Smooth muscle cell (in vitro differentiated cells): ENCODE data around the gene CAPN11. TPM values are rescaled to one million over a fixed set of nuclear protein-coding genes. Genes with fewer than 3 reads are reported as not detected.

Source experiments
- DNase-seq: peaks from one replicate; lab custom pipeline; 2025; ENCODE audit not compliant: unreplicated experiment; lab: John Stamatoyannopoulos, UW
- H2AFZ ChIP-seq: fragments of 200-600 bp; sonication (generic); 2 replicates; pipeline ENCODE4 v1.6.0; 2016; ENCODE audit warnings: antibody characterized with exemption, low read depth, mild to moderate bottlenecking
- H3F3A ChIP-seq: fragments of 200-600 bp; sonication (generic); 2 replicates; pipeline ENCODE4 v1.6.0; 2017; ENCODE audit warnings: antibody characterized with exemption, low read depth
- H3K27ac ChIP-seq: fragments of 200-600 bp; sonication (generic); 2 replicates; pipeline ENCODE4 v1.5.1; 2016; ENCODE audit warnings: low read depth, mild to moderate bottlenecking
- H3K27me3 ChIP-seq: fragments of 200-600 bp; sonication (generic); 2 replicates; pipeline ENCODE4 v1.6.1; 2016; ENCODE audit warnings: low read depth, mild to moderate bottlenecking
- H3K36me3 ChIP-seq: fragments of 200-600 bp; sonication (generic); 2 replicates; pipeline ENCODE4 v1.5.1; 2016; ENCODE audit warnings: low read depth
- H3K4me1 ChIP-seq: fragments of 200-600 bp; sonication (generic); 2 replicates; pipeline ENCODE4 v1.5.1; 2016; ENCODE audit warnings: low read depth
- H3K4me2 ChIP-seq: fragments of 200-600 bp; sonication (generic); 2 replicates; pipeline ENCODE4 v1.6.0; 2016; ENCODE audit warnings: mild to moderate bottlenecking
- H3K4me3 ChIP-seq: fragments of 200-600 bp; sonication (generic); 2 replicates; pipeline ENCODE4 v1.5.1; 2016; ENCODE audit warnings: mild to moderate bottlenecking
- H3K79me2 ChIP-seq: fragments of 200-600 bp; sonication (generic); 2 replicates; pipeline ENCODE4 v1.6.0; 2016; ENCODE audit warnings: low read depth, mild to moderate bottlenecking
- H3K9ac ChIP-seq: fragments of 200-600 bp; sonication (generic); 2 replicates; pipeline ENCODE4 v1.6.0; 2016; ENCODE audit warnings: low read depth
- H3K9me3 ChIP-seq: fragments of 200-600 bp; sonication (generic); replicated peaks from 2 replicates; pipeline ENCODE4 v1.5.1; 2016; ENCODE audit warnings: low read depth
- H4K20me1 ChIP-seq: fragments of 200-600 bp; sonication (generic); 2 replicates; pipeline ENCODE4 v1.6.0; 2016; ENCODE audit warnings: low read depth
- CTCF ChIP-seq: fragments of 200-600 bp; sonication (generic); IDR thresholded peaks from 2 replicates; pipeline ENCODE4 v1.5.1; 2017; ENCODE audit warnings: borderline replicate concordance, mild to moderate bottlenecking, antibody characterized with exemption; ENCODE audit not compliant: insufficient read depth, poor library complexity, severe bottlenecking
- WGBS: methylation state at CpG from one replicate; pipeline ENCODE4 v1.1.7; 2016; ENCODE audit warnings: low lambda C conversion rate; 5-methylcytosine and 5-hydroxymethylcytosine counted together
- polyA plus RNA-seq: library from polyadenylated mRNA; unstranded; fragments of >200 nt; fragmentation: Nextera tagmentation; extraction: Ambion mirVana; gene quantifications from 2 replicates; pipeline ENCODE4 v1.2.1, GENCODE V29; 2016
- total RNA-seq: library from RNA; depleted of rRNA; stranded (reverse); fragments of >200 nt; gene quantifications from 2 replicates; pipeline ENCODE4 v1.2.3, GENCODE V29; 2014

The CAPN11 gene
- total and polyA plus RNA-seq, 2 experiments from 2014 or later, result 0.31 TPM; not detected in 1

GRCh38 chr6:44151348-44152108 lies 7.1 kb upstream of the CAPN11 start:
- H3K36me3 ChIP-seq, result no peaks in the 10 kb centered on the region
- no peak overlapping the region for H3K4me3 ChIP-seq
- 30% methylated on average over 31 of the region's 31 CpGs for WGBS
- peaks cover 4% of the 10 kb centered on the region for H3F3A ChIP-seq
- no peak overlapping the region for H2AFZ ChIP-seq
- H3K9me3 ChIP-seq, result no peaks in the 10 kb centered on the region
- DNase-seq, result peak; percentile 60
- H3K4me2 ChIP-seq, result no peak overlapping the region
- H3K9ac ChIP-seq, result no peak overlapping the region
- no peaks in the 10 kb centered on the region for H3K27me3 ChIP-seq
- no peak overlapping the region for H3K27ac ChIP-seq
- peak; percentile 99 for TF ChIP-seq CTCF
- no peaks in the 10 kb centered on the region for H3K4me1 ChIP-seq
- H3K79me2 ChIP-seq, result no peaks in the 10 kb centered on the region
- no peaks in the 10 kb centered on the region for H4K20me1 ChIP-seq

- no peak for DNase-seq
- Histone ChIP-seq H4K20me1 (no peaks in the 10 kb centered on the region), H3K4me1 (no peaks in the 10 kb centered on the region), H3F3A (peaks cover 4% of the 10 kb centered on the region), H3K9me3 (no peaks in the 10 kb centered on the region), H3K36me3 (no peaks in the 10 kb centered on the region), H3K79me2 (no peaks in the 10 kb centered on the region), H3K27me3 (no peaks in the 10 kb centered on the region), H2AFZ (no peak overlapping the region), H3K4me3 (no peak overlapping the region), H3K27ac (no peak overlapping the region), H3K4me2 (no peak overlapping the region), H3K9ac (no peak overlapping the region)
- WGBS, result 52% methylated on average over 7 of the region's 8 CpGs
- no peak for TF ChIP-seq CTCF
Measured at GRCh38 chr6:44152109-44152461, 6.5 kb upstream of the CAPN11 start.

- Histone ChIP-seq H3K4me2 (no peak overlapping the region), H3K4me1 (no peaks in the 10 kb centered on the region), H3K27ac (no peak overlapping the region), H3K79me2 (no peaks in the 10 kb centered on the region), H3K9ac (no peak overlapping the region), H3K4me3 (no peak overlapping the region), H2AFZ (no peak overlapping the region), H3K36me3 (no peaks in the 10 kb centered on the region), H3F3A (peaks cover 4% of the 10 kb centered on the region), H4K20me1 (no peaks in the 10 kb centered on the region), H3K27me3 (no peaks in the 10 kb centered on the region), H3K9me3 (no peaks in the 10 kb centered on the region)
- 96% methylated on average over 19 of the region's 19 CpGs for whole genome bisulfite sequencing
- no peak for TF ChIP-seq CTCF
- no peak for DNase-seq
Measured at GRCh38 chr6:44152533-44152932, 6.1 kb upstream of the CAPN11 start.

GRCh38 chr6:44154067-44154466 lies 4.6 kb upstream of the CAPN11 start:
- no peak overlapping the region for H3K9ac ChIP-seq
- H3K27me3 ChIP-seq, result no peaks in the 10 kb centered on the region
- no peaks in the 10 kb centered on the region for H3K4me1 ChIP-seq
- H3F3A ChIP-seq, result peaks cover 4% of the 10 kb centered on the region
- no peak overlapping the region for H3K4me2 ChIP-seq
- no peak for TF ChIP-seq CTCF
- H3K27ac ChIP-seq, result no peak overlapping the region
- H3K4me3 ChIP-seq, result no peak overlapping the region
- H4K20me1 ChIP-seq, result no peaks in the 10 kb centered on the region
- 95% methylated on average over 12 of the region's 12 CpGs for WGBS
- no peaks in the 10 kb centered on the region for H3K9me3 ChIP-seq
- no peak overlapping the region for H2AFZ ChIP-seq
- H3K79me2 ChIP-seq, result no peaks in the 10 kb centered on the region
- no peaks in the 10 kb centered on the region for H3K36me3 ChIP-seq
- DNase-seq, result no peak
